Measurements from ENCODE around the gene DUOXA1.
"Not testable (repeated sequence)": the region's sequence is repeated elsewhere in the genome, so short reads cannot be mapped to it uniquely, and the experiment has no call there.

Gene DUOXA1

DNA sequence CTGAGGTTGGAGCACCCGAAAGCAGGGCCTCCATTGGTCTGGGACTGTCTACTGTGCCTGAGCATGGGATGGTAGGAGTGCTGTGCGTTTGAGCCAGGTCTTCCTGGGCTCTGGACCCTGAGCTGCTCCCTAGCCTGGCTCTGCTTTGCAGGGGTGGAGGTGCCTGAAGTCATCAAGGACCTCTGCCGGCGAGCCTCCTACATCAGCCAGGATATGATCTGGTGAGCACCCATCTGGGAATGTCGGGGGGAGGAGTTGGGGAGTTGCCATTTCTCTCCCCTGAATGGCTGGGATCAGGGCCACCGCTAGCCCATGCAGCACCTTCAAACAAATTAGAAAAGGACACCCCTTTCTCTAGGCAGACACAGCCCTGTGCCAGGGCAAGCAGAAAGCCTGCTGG is 20.8 kb upstream of the DUOXA1 start:
- DNase-seq: no peak

DNA sequence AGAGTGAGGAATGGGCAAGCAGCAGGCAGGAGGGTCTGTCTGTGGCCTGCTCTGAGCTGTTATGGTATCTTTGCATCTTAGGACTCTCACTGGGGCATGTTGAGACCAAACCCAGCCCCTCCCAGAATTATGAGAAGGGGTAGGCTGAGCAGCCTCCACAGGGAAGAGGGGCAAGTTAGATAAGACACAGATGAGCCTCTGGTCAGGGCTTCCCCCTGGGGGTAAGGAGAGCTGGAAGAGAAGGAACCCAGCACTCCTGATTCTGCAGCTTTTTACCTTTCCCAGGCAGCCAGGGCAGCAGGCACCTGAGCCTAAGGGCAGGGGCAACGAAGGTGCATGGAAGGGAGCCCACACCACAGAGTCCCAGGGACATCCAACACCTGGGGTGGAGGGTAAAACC is 19.4 kb upstream of the DUOXA1 start:
- DNase-seq: no peak

DNA sequence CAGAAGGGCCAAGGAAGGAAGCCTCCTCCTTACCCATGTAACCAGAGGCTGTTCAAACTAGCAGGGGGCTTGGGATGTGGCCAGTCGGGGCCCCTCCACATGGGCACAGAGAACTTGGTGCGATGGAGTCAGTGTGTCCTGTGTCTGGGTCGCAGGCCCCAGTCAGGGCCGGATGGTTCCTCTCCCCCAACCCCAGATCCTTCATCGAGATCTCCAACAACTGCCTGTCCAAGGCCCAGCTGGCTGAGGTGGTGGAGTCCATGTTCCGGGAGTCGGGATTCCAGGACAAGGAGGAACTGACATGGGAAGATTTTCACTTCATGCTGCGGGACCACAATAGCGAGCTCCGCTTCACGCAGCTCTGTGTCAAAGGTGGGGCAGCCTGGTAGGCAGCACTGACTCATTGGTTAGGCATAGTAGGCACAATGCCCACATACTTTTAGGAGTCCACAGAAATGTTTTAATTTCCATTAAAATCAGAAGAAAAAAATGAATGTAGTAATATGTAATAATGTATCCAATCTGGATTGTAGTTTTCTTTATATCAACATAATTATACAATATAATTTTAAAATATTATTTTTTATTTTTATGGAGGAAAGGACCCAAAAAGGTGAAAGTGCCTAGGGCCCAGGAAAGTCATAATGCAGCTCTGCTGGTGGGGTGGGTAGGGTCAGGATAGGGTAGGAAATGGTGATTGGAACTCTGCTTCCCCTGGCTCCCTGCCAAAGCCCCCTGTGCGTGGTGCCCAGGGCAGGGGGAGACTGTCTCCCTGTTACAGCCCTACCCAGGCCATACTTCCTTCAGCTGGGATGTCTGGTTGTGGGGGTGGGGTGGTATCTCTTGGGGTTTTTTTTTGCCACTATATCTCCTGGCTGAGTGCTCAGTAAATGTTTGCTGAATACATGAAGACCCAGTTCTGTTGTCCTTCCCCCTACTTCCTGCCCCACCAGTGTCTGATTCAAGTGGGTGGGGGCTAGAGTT is 18.7 kb upstream of the DUOXA1 start:
- DNase-seq: no peak

DNA sequence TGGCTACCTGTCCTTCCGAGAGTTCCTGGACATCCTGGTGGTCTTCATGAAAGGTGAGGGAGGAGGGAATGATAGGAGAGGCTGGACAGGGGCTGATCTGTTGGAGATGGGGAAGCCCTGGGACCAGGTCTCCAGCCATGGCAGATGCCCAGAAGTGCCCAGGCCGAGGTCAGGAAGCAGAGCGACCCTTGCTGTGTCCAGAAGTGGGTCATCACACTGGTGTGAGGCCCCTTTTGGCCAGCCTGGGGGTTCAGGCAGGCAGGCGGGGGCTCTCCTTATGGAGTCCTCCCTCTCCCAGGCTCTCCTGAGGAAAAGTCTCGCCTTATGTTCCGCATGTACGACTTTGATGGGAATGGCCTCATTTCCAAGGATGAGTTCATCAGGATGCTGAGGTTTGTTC is 17.9 kb upstream of the DUOXA1 start:
- DNase-seq: no peak

DNA sequence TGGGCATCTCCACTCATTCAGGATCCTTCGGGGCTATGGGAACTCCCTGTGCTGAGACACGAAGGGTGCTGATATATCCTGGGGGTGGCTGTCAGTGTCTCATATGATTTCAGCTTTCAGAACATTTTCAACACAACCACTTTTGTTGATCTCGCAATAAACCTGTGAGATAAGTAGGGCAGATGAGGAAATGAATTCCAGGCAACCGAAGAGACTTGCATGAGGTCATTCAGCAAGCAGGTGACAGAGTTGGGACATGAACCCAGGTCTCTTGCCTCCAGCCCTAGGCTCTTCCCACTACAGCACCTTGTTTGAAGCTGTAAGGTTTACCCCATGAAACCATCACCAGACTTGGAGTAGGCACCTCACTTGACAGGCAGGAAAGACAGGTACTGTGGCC is 16.7 kb upstream of the DUOXA1 start:
- no peak for DNase-seq

DNA sequence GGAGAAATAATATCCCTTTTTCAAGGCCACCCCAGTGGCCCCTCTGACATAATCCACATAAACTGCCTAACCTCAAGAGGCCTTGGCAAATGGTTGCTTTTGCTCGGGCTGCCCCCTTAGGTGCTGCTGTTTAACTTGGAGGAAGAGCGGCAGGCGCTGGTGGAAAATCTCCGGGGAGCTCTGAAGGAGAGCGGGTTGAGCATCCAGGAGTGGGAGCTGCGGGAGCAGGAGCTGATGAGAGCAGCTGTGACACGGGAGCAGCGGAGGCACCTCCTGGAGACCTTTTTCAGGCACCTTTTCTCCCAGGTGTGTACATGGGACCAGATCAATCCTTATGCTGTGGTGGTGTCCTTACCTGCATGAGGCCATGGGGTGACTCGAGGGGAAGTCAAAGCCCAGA is 15.1 kb upstream of the DUOXA1 start:
- no peak for DNase-seq

DNA sequence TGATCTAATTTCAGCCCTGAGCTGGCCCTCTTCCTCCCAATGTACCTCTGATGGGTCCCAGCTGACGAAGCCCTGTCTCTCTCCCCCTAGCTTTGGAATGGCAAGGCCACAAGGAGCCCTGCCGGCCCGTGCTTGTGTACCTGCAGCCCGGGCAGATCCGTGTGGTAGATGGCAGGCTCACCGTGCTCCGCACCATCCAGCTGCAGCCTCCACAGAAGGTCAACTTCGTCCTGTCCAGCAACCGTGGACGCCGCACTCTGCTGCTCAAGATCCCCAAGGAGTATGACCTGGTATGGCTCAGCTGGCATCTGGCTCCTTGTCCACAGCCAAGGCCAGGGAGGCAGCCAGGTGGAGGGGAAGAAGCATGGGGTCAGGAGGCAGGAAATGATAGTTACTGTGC is 14.3 kb upstream of the DUOXA1 start:
- no peak for DNase-seq

DNA sequence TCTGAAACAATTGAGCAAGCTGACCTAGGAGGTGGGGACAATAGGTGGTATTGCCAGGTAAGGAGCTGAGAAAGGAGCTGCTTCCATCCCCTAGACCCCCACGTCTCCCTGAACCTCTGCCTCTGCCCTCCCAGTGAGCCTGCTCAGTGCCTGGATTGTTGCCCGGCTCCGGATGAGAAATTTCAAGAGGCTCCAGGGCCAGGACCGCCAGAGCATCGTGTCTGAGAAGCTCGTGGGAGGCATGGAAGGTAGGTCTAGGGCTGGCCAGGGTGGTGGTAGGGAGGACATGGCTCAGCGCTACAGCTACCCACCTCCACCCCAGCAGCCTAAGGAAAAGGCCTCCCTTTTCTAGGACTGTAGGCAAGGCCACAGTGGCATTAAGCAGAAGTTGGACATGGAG is 13.4 kb upstream of the DUOXA1 start:
- no peak for DNase-seq

DNA sequence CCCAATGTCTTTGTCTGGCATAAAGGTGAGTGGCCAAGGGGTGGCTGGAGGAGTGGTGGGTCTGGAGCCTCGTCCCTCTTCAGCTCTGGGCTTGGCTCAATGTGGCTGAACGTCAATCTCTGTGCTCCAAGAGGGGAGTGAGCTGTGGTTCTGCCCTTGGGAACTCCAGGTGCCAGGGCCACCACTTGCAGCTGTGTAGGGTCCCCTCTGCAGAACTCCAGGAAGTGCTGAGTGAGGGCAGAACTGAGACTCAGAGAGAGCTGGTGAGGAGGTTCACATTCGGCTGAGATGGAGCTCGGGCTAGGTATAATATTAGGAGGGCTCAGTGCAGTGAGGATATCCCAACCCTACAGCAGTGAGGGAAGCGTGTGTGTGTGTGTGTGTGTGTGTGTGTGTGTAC is 11.7 kb upstream of the DUOXA1 start:
- DNase-seq: no peak

DNA sequence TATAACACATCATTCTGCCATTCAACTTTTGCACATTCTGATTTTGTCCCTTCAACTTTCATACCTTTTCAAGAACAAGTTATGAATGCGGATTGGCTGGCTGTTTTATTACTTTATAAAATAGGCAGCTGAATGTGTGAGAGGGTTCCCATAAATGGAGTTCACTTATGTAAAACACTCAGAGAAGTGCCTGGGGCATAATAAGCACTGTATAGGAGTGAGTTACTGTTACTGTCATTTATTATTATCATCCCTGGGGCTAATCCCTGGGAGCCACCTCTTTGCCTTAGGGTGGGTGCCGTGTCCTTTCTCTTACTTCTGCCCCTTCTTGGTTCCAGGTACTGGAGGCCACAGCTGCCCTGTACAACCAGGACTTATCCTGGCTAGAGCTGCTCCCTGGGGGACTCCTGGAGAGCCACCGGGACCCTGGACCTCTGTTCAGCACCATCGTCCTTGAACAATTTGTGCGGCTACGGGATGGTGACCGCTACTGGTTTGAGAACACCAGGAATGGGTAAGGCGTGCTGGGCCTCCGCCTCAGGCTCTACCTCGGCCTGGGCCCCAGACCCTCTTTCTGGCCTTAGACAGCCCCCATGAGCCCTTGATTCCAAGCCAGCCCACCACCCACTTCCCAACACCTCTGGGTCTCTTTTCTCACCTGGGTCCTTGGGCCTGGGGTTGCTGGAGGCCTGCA is 11.0 kb upstream of the DUOXA1 start:
- no peak for DNase-seq

DNA sequence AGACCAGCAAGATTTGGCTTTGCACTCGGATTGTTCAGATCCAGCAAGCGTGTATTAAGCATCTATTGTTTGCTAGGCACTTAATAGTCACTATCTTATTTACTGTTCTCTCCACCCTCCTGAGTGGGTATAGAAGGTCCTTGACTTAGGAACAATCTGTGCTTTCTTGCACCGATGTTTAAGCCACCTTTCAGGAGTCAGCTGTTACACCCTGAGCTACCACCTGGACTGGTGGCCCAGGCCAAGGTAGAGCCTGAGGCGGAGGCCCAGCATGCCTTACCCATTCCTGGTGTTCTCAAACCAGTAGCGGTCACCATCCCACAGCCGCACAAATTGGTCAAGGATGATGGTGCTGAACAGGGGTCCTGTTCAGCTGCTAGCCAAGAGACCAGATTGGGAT is 10.1 kb upstream of the DUOXA1 start:
- DNase-seq: no peak

DNA sequence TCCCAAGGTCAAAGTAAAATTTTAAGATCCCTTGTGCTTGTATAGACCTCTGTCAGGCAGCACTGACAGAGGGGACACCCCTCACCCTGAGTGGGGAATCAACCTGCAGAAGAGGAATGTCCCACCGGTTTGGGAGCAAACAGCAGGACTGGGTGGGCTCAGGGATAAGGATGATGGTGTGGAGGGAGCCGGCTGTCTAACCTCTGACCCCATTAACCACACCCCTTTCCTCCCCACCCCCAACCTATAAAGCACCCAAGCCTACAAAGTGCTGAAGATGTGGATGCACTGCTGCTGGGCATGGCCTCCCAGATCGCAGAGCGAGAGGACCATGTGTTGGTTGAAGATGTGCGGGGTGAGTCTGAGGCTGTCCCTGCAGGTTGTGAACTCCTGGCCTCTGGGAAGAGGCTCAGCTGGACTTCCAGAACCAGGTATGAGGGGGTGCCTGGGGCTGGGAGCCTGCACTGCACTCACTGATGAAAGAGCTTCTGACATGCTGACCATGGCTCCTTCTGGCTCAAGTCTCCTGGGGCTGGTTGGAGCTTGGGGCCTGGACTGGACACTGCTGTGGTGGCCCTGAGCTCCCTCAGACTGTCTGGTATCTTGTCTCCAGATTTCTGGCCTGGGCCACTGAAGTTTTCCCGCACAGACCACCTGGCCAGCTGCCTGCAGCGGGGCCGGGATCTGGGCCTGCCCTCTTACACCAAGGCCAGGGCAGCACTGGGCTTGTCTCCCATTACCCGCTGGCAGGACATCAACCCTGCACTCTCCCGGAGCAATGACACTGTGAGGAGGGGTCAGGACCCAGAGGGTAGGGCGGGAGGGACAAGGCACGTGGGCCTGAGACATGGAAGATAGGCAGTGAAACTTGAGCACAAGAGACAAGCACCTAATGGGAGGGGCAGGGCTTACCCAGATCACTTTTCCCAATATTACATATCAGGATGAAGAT is 9.4 kb upstream of the DUOXA1 start:
- DNase-seq: no peak

DNA sequence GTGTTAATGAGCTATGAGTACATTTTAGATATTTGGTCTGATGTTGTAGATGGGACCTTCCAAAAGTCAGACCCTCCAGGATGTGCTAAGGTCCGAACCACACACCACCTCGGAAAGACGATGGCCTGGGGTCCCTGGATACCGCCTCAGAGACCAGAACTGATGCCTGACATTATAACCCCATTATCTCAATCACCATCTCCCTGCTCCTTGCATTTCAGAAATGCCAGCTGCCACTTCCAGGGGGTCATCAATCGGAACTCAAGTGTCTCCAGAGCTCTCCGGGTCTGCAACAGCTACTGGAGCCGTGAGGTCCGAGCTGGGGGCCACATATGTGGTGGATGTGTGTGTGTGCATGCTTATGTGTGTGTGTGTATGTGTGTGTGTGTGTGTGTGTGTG is 8.0 kb upstream of the DUOXA1 start:
- DNase-seq: no peak

DNA sequence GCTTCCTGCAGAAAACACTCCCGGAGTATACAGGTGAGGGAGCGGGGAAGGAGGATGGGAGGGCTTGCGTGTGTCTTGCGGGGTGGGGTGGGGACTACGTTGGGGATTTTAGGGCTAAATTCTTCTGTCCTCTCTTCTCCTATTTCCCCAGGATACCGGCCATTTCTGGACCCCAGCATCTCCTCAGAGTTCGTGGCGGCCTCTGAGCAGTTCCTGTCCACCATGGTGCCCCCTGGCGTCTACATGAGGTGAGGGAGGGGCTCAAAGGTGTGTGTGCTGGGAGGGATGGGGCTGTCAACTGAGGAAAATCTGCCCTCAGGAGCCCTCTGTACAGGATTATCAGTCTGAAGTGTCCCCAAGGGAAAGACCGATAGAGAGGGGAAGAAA is 6.7 kb upstream of the DUOXA1 start:
- no peak for DNase-seq

DNA sequence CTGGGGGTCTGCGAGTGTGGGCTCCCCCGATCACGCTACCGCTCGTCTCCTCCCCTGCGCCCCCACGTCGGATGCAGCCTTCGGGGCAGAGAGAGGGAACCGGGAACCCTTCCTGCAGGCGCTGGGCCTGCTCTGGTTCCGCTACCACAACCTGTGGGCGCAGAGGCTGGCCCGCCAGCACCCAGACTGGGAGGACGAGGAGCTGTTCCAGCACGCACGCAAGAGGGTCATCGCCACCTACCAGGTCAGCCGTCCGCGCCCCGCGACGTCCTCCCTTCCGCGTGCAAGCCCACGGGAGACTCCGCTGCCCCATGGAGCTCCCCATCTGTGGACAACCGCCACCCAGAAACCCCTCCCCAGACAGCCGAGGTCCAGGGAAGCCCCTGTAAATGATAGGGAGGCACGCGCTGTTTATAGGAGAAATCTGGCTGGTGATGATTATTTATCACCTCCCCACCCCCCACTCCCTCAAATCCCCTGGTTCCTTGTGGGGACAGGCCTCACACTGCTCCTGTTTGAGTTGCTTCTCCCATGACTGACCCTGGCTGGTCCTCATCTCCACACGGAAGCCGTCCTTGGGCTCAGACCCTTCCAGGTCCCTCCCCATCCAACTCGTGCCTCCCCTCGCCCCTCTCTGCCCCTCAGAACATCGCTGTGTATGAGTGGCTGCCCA is 6.2 kb upstream of the DUOXA1 start:
- DNase-seq: not testable (repeated sequence)

DNA sequence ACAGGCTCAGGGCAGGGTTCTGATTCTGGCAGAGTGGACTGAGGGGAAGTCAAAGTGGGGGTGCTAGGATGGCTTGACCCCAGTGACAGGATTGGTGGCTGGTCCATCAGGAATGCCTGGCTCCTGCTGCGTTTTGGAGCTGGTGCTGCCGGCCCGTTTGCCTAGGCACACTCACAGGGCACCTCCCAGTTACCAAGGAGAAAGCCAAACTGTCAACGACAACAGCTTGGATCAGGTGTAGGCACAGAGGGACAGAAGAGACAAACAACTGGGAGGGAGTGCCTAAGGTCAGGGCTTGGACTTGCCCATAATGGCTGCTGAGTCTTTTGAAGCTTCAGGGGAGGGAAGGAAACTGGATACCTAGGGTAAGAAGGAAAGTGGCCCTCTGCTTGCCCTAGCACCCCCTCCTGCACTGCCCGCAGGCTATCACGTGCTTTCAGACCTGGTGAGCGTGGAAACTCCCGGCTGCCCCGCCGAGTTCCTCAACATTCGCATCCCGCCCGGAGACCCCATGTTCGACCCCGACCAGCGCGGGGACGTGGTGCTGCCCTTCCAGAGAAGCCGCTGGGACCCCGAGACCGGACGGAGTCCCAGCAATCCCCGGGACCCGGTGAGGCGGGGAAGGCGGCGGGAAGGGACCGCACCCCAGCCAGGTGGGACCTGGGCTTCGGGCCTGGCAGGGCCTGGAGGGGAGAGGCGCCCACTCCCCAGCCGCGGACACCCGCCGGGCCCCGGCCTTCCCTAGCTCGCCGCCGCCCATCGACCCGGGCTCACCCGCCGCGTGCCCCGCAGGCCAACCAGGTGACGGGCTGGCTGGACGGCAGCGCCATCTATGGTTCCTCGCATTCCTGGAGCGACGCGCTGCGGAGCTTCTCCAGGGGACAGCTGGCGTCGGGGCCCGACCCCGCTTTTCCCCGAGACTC is 5.3 kb upstream of the DUOXA1 start:
- no peak for DNase-seq

DNA sequence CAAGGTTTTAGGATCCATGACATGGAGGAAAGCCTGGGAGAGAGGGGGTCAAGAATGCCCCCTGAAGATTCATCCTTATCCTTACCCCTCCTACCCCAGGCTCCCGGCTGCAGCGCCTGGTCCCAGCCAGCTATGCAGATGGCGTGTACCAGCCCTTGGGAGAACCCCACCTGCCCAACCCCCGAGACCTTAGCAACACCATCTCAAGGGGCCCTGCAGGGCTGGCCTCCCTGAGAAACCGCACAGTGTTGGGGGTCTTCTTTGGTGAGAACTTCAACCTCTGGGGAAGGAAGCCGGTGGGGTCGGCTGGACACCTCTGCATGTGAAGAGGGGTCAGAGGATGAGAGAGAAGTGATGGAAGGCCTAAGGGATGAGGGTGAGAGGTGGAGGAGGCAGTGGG is 4.4 kb upstream of the DUOXA1 start:
- DNase-seq: no peak

DNA sequence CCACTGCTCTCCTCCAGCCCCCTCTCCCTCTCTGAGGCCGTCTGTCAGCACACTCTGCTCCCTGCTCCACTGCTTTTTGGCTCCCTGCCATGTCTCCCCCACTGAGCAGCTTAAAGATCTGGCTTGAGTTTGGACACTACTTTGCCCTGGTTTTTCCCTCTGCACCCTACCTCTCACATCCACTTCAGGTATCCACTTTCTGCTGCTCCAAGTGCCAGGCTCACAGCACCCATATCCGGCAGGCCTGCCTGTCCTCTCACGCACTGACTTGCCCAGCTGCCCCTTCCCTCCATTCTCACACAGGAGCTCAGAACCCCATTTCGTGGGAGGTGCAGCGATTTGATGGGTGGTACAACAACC is 3.9 kb upstream of the DUOXA1 start:
- no peak for DNase-seq

DNA sequence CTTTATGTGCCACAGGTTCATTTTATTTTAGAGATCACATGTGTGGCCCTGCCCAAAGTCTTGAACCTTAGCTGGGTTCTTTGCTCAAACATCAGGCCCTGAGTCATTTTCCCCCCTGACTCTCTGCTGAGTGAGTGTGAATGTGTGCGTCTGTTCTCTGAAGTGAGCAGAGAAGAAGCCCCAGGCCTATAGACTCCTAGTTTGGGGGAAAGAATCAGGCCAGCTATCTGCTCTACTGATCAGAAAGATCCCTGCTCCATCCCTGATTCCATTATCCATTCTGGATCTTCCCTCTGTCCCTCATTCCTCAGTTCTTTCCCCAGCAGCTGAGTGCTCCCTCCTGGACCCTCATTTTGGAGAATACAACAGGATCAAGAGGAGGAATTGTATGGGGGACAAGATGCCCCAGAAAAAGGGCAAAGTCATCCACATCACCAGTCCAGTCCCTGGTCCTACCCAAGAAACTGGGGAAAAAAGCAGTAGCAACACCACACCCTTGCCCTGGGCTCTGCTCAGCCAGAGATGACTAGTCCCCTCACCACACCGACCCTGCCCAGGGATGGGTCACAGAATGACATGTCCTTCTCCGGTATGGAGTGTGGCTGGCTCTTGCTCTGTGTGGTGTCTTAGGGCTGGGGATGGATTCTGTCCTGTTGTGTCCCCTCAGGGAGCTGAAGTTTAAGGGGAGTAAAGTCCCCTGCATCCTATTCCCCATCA is 3.3 kb upstream of the DUOXA1 start:
- DNase-seq: no peak

DNA sequence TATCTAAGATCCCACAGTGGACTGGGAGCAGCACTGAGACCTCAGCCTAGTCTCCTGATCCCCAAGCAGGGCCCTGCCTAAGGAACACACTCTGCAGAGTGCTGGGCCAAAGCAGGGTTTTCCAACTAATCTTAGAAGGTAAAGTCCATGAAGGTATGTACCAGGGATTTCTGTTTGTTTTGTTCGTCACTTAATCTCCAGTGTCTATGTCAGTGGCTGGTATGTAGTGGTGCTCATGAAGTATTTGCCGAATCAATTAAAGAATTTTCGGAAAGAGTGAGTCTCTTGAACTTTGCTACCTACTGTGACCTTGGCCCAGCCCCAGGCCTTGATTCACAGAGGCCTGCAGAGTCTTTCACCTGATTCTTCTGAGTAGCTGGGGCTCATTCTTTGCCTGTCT is 1.8 kb upstream of the DUOXA1 start:
- DNase-seq: no peak

Measured in SW 1271 (cell line).